Neuronal stem cell (in vitro differentiated cells): Measurements from ENCODE around the gene BBS9.

ENCODE experiments used
- DNase-seq: peaks from one replicate; pipeline ENCODE4 v3.0.0-alpha.2; 2013; ENCODE audit warnings: low spot score
- H2AFZ ChIP-seq: one replicate; pipeline ENCODE4 v1.6.1; 2013; ENCODE audit warnings: mild to moderate bottlenecking, low read length, inconsistent platforms
- H2AK5ac ChIP-seq: 2 replicates; pipeline ENCODE4 v1.6.1; 2013; ENCODE audit warnings: low read depth, mild to moderate bottlenecking, inconsistent platforms, low read length, moderate library complexity, mixed read lengths
- H2BK120ac ChIP-seq: 2 replicates; pipeline ENCODE4 v1.6.1; 2013; ENCODE audit warnings: low read depth, mild to moderate bottlenecking, inconsistent platforms, low read length, moderate library complexity, mixed read lengths
- H2BK12ac ChIP-seq: one replicate; pipeline ENCODE4 v1.6.1; 2013; ENCODE audit warnings: low read length, inconsistent platforms
- H2BK15ac ChIP-seq: 2 replicates; pipeline ENCODE4 v1.6.1; 2013; ENCODE audit warnings: mild to moderate bottlenecking, low read length, inconsistent platforms, mixed read lengths
- H2BK5ac ChIP-seq: one replicate; pipeline ENCODE4 v1.6.1; 2013; ENCODE audit warnings: inconsistent platforms, mild to moderate bottlenecking, low read length, moderate library complexity
- H3K14ac ChIP-seq: one replicate; pipeline ENCODE4 v1.6.1; 2013; ENCODE audit warnings: low read length, inconsistent platforms
- H3K18ac ChIP-seq: 2 replicates; pipeline ENCODE4 v1.6.1; 2013; ENCODE audit warnings: low read length, inconsistent platforms
- H3K23ac ChIP-seq: 2 replicates; pipeline ENCODE4 v1.6.1; 2013; ENCODE audit warnings: low read depth, mild to moderate bottlenecking, mixed read lengths, low read length, inconsistent platforms; ENCODE audit not compliant: poor library complexity
- H3K27ac ChIP-seq: replicated peaks from 3 replicates; pipeline ENCODE4 v1.5.1; 2013; ENCODE audit warnings: low read length, inconsistent platforms
- H3K27me3 ChIP-seq, 3 experiments: 2 replicates each; pipeline ENCODE4 v1.6.1; 2013; ENCODE audit warnings: low read length in 3 of 3, mild to moderate bottlenecking in 2 of 3, inconsistent platforms in 1 of 3, low read depth in 1 of 3, mixed read lengths in 1 of 3, moderate library complexity in 1 of 3; ENCODE audit not compliant: control insufficient read depth in 3 of 3, insufficient read depth in 3 of 3
- H3K36me3 ChIP-seq, 2 donors: replicated peaks in 1 of 2; 2 replicates each; pipeline ENCODE4 v1.6.1; 2013; ENCODE audit warnings: low read length in 2 of 2; ENCODE audit not compliant: control insufficient read depth in 2 of 2, insufficient read depth in 2 of 2
- H3K4ac ChIP-seq: 2 replicates; pipeline ENCODE4 v1.6.1; 2013; ENCODE audit warnings: inconsistent platforms, mild to moderate bottlenecking, low read length, moderate library complexity
- H3K4me1 ChIP-seq, 2 donors: 1 replicate in 1 of 2; 2 replicates in 1 of 2; pipeline ENCODE4 v1.6.1; 2013; ENCODE audit warnings: low read length in 2 of 2, low read depth in 1 of 2; ENCODE audit not compliant: control insufficient read depth in 2 of 2, insufficient read depth in 1 of 2
- H3K4me2 ChIP-seq: one replicate; pipeline ENCODE4 v1.6.1; 2013; ENCODE audit warnings: mild to moderate bottlenecking, low read length, inconsistent platforms; ENCODE audit not compliant: insufficient read depth, poor library complexity, severe bottlenecking
- H3K4me3 ChIP-seq, 2 donors: 2 replicates each; pipeline ENCODE4 v1.5.1; 2013; ENCODE audit warnings: low read length in 2 of 2, mild to moderate bottlenecking in 2 of 2, inconsistent platforms in 1 of 2, moderate library complexity in 1 of 2
- H3K79me1 ChIP-seq: one replicate; pipeline ENCODE4 v1.6.1; 2013; ENCODE audit warnings: low read depth, mild to moderate bottlenecking, inconsistent platforms, low read length, moderate library complexity
- H3K9ac ChIP-seq: one replicate; pipeline ENCODE4 v1.6.1; 2013; ENCODE audit warnings: mild to moderate bottlenecking, low read depth, low read length, inconsistent platforms; ENCODE audit not compliant: poor library complexity
- H3K9me3 ChIP-seq, 2 donors: replicated peaks in 1 of 2; 2 replicates each; pipeline versions ENCODE3 to v1.6.1; 2013; ENCODE audit warnings: low read length in 2 of 2, mild to moderate bottlenecking in 2 of 2, inconsistent platforms in 1 of 2, low read depth in 1 of 2, mixed read lengths in 1 of 2, moderate library complexity in 1 of 2; ENCODE audit not compliant: control insufficient read depth in 2 of 2, insufficient read depth in 1 of 2
- H4K8ac ChIP-seq: one replicate; pipeline ENCODE4 v1.6.1; 2013; ENCODE audit warnings: low read depth, mild to moderate bottlenecking, inconsistent platforms, low read length, moderate library complexity
- H4K91ac ChIP-seq: one replicate; pipeline ENCODE4 v1.6.1; 2013; ENCODE audit warnings: low read length, low read depth, mild to moderate bottlenecking, inconsistent platforms; ENCODE audit not compliant: poor library complexity
- WGBS, 2 donors: extraction: QIAGEN DNeasy Blood & Tissue Kit; methylation state at CpG; one replicate each; pipeline ENCODE4 v1.1.7; 2013; ENCODE audit warnings: missing lambda C conversion rate in 2 of 2, mixed read lengths in 1 of 2; ENCODE audit not compliant: insufficient read length in 2 of 2, insufficient replicate concordance in 1 of 2; ENCODE audit errors: extremely low coverage in 2 of 2; 5-methylcytosine and 5-hydroxymethylcytosine counted together

The BBS9 gene

GRCh38 chr7:33550979-33551378, 421.6 kb downstream of the BBS9 start:
- no CpG with 5 or more reads among the region's 3 CpGs for WGBS, 2 donors
- no peak overlapping the region for H2AK5ac ChIP-seq
- H3K14ac ChIP-seq: no peak overlapping the region
- no peak overlapping the region for H2AFZ ChIP-seq
- no peak overlapping the region for H4K8ac ChIP-seq
- H2BK120ac ChIP-seq: no peak overlapping the region
- no peak overlapping the region for H3K9ac ChIP-seq
- no peak overlapping the region for H3K4me3 ChIP-seq
- no peak overlapping the region for H4K91ac ChIP-seq
- no peaks in the 10 kb centered on the region for H3K4me1 ChIP-seq
- H2BK12ac ChIP-seq: no peak overlapping the region
- H3K23ac ChIP-seq: no peak overlapping the region
- no peak overlapping the region for H3K4ac ChIP-seq
- no peak overlapping the region for H3K4me2 ChIP-seq
- H3K27me3 ChIP-seq: no peaks in the 10 kb centered on the region
- DNase-seq: no peak
- no peak overlapping the region for H2BK5ac ChIP-seq
- H3K27ac ChIP-seq: no peak overlapping the region
- H3K36me3 ChIP-seq: no peaks in the 10 kb centered on the region
- H2BK15ac ChIP-seq: no peak overlapping the region
- no peaks in the 10 kb centered on the region for H3K79me1 ChIP-seq
- H3K9me3 ChIP-seq: no peaks in the 10 kb centered on the region
- H3K18ac ChIP-seq: no peak overlapping the region

- Histone ChIP-seq H3K36me3 (no peaks in the 10 kb centered on the region), H3K79me1 (no peaks in the 10 kb centered on the region), H3K9ac (no peak overlapping the region), H3K27ac (no peak overlapping the region), H4K91ac (no peak overlapping the region), H2BK12ac (no peak overlapping the region), H3K14ac (no peak overlapping the region), H3K23ac (no peak overlapping the region), H3K4me1 (no peaks in the 10 kb centered on the region), H2BK15ac (no peak overlapping the region), H4K8ac (no peak overlapping the region), H3K18ac (no peak overlapping the region), H3K4me3 (no peak overlapping the region), H3K4me2 (no peak overlapping the region), H3K9me3 (no peaks in the 10 kb centered on the region), H2BK5ac (no peak overlapping the region), H3K27me3 (no peaks in the 10 kb centered on the region), H3K4ac (no peak overlapping the region), H2AK5ac (no peak overlapping the region), H2AFZ (no peak overlapping the region), H2BK120ac (no peak overlapping the region)
- WGBS, 2 donors: no CpG with 5 or more reads among the region's 1 CpG
- no peak for DNase-seq
Measured at GRCh38 chr7:33554046-33554445, 424.7 kb downstream of the BBS9 start.

- H3K4ac ChIP-seq: no peak overlapping the region
- no peak overlapping the region for H2BK15ac ChIP-seq
- DNase-seq: no peak
- no peak overlapping the region for H2AK5ac ChIP-seq
- H2AFZ ChIP-seq: no peak overlapping the region
- no CpG with 5 or more reads among the region's 4 CpGs for WGBS, 2 donors
- no peak overlapping the region for H2BK5ac ChIP-seq
- H3K14ac ChIP-seq: no peak overlapping the region
- H3K9me3 ChIP-seq: no peaks in the 10 kb centered on the region
- H3K27ac ChIP-seq: no peak overlapping the region
- H3K4me2 ChIP-seq: no peak overlapping the region
- no peak overlapping the region for H3K4me3 ChIP-seq
- no peak overlapping the region for H2BK120ac ChIP-seq
- H4K91ac ChIP-seq: no peak overlapping the region
- H3K18ac ChIP-seq: no peak overlapping the region
- H4K8ac ChIP-seq: no peak overlapping the region
- no peaks in the 10 kb centered on the region for H3K79me1 ChIP-seq
- no peaks in the 10 kb centered on the region for H3K36me3 ChIP-seq
- no peak overlapping the region for H3K9ac ChIP-seq
- H3K27me3 ChIP-seq: no peaks in the 10 kb centered on the region
- no peak overlapping the region for H3K23ac ChIP-seq
- H2BK12ac ChIP-seq: no peak overlapping the region
- H3K4me1 ChIP-seq: no peaks in the 10 kb centered on the region
Measured at GRCh38 chr7:33554576-33554975, 425.2 kb downstream of the BBS9 start.

DNA sequence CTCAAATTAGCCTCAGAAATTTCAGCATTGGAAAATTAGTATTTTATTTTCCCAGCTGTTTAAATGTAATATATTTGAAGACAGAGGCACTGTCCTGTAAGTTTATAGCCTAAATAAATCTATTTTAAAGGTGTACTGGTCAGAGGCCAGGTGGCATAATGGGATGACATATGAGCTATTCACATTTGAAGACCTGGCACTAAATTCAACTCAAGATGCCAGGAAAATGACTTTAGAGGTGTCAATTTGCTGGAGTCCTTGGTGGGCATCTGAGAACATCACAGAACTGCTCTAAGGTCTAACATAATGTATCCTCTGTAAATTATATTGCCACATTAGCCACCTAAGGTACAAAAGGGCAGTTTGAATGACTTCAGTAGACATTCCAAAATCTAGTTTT, 427.1 kb downstream of the BBS9 start:
- no peak overlapping the region for H3K4me2 ChIP-seq
- H2BK5ac ChIP-seq: no peak overlapping the region
- H2BK12ac ChIP-seq: no peak overlapping the region
- no peaks in the 10 kb centered on the region for H3K36me3 ChIP-seq
- H3K23ac ChIP-seq: no peak overlapping the region
- no peak overlapping the region for H4K91ac ChIP-seq
- no peak for DNase-seq
- H3K4me3 ChIP-seq: no peak overlapping the region
- H3K27me3 ChIP-seq: no peaks in the 10 kb centered on the region
- H3K9ac ChIP-seq: no peak overlapping the region
- no peaks in the 10 kb centered on the region for H3K79me1 ChIP-seq
- no peak overlapping the region for H2AK5ac ChIP-seq
- no peak overlapping the region for H2BK15ac ChIP-seq
- H3K4me1 ChIP-seq: no peaks in the 10 kb centered on the region
- H3K14ac ChIP-seq: no peak overlapping the region
- no peak overlapping the region for H3K18ac ChIP-seq
- no peak overlapping the region for H2AFZ ChIP-seq
- H3K27ac ChIP-seq: no peak overlapping the region
- no peak overlapping the region for H4K8ac ChIP-seq
- H3K4ac ChIP-seq: no peak overlapping the region
- no peaks in the 10 kb centered on the region for H3K9me3 ChIP-seq
- no peak overlapping the region for H2BK120ac ChIP-seq
